Mucosa of descending colon (tissue), 3 donors: Measurements from ENCODE around the gene KIF27. TPM values are rescaled to one million over a fixed set of nuclear protein-coding genes. Genes with fewer than 3 reads are reported as not detected.
"Not testable (repeated sequence)": the region's sequence is repeated elsewhere in the genome, so short reads cannot be mapped to it uniquely, and the experiment has no call there.

Experiments used
- ATAC-seq: fragments of 200-7000 bp; cut with Tn5 transposase; one replicate; pipeline ENCODE4 v1.9.1; 2020; ENCODE audit warnings: mild to moderate bottlenecking, moderate library complexity
- DNase-seq, 3 donors: peaks; one replicate each; pipeline ENCODE4 v3.0.0-alpha.2; 2020
- H3K36me3 ChIP-seq: fragments of 200-600 bp; one replicate; pipeline ENCODE4 v1.8.0; 2021; ENCODE audit warnings: low read depth, mild to moderate bottlenecking
- H3K4me1 ChIP-seq: fragments of 200-600 bp; one replicate; pipeline ENCODE4 v1.8.0; 2021; ENCODE audit warnings: low read depth, mild to moderate bottlenecking
- H3K4me3 ChIP-seq: fragments of 200-600 bp; one replicate; pipeline ENCODE4 v1.8.0; 2021; ENCODE audit warnings: mild to moderate bottlenecking
- H3K9me3 ChIP-seq: fragments of 200-600 bp; one replicate; pipeline ENCODE4 v1.8.0; 2021; ENCODE audit warnings: mild to moderate bottlenecking
- CTCF ChIP-seq: fragments of 200-600 bp; IDR thresholded peaks from one replicate; pipeline ENCODE4 v1.8.0; 2022; ENCODE audit warnings: antibody characterized with exemption, mild to moderate bottlenecking
- intact Hi-C, 2 donors: fragments of 100-400 bp; cut with DNase I in 1 of 2; cut with micrococcal nuclease in 1 of 2; formaldehyde crosslinking; loops; one replicate each; pipeline versions ENCODE4 v1.11.0 to v1.11.1; 2022; cut with DNase I, micrococcal nuclease
- total RNA-seq, 3 donors: library from RNA; stranded (reverse); fragmentation: NEBNext Ultra II Directional in 2 of 3; extraction: Animal tissue kit (Norgen Biotek cat#: 25700) in 2 of 3; gene quantifications; one replicate each; pipeline versions ENCODE4 v1.2.1 to v1.2.4, GENCODE V29; 2021 to 2023
- donor health status: DM: no; HTN: no; CAD: no; lungs with moderate emphysema.
- donor health status: DM: no; HTN: no; CAD: no.
- donor health status: DM: no; HTN: yes; CAD: no.

The KIF27 gene
- total RNA-seq, 3 donors from 2014 or later, result 3.9 to 8.2 (median 4.7) TPM

- peak; percentile 79 to 90 (median 89) for DNase-seq
- H3K4me3 ChIP-seq, result peak within 1 kb of the TSS; percentile 61
- H3K9me3 ChIP-seq, H3K4me1 ChIP-seq, intact Hi-C loops, H3K36me3 ChIP-seq: not testable (repeated sequence)
- ATAC-seq, result peak; percentile 96
- peak; percentile 17 for TF ChIP-seq CTCF
These were observed 103.6 kb downstream of the KIF27 start, which contains the start of gene GKAP1 for GRCh38 chr9:83817356-83818278. Gene GKAP1 (minus strand): TSS chr9:83817769. CDS start chr9:83806517, 11,252 bp downstream.

- H3K4me1 ChIP-seq, H3K36me3 ChIP-seq, ATAC-seq, intact Hi-C loops, H3K9me3 ChIP-seq: not testable (repeated sequence)
- DNase-seq, result peak in 1 of 3 donors; percentile 42
- peak overlapping the region; percentile 61 for H3K4me3 ChIP-seq
These were observed 104.2 kb downstream of the KIF27 start for GRCh38 chr9:83817011-83817355.

GRCh38 chr9:83815120-83815519 lies 106.1 kb downstream of the KIF27 start:
- intact Hi-C loops, H3K4me3 ChIP-seq, DNase-seq, ATAC-seq, H3K9me3 ChIP-seq, H3K36me3 ChIP-seq, H3K4me1 ChIP-seq: not testable (repeated sequence)

- DNase-seq, H3K9me3 ChIP-seq, intact Hi-C loops, H3K36me3 ChIP-seq, H3K4me1 ChIP-seq, H3K4me3 ChIP-seq, ATAC-seq: not testable (repeated sequence)
These were observed 112.0 kb downstream of the KIF27 start for GRCh38 chr9:83809213-83809612.

GRCh38 chr9:83804454-83804853 lies 116.8 kb downstream of the KIF27 start:
- DNase-seq, H3K9me3 ChIP-seq, intact Hi-C loops, H3K4me3 ChIP-seq, H3K36me3 ChIP-seq, H3K4me1 ChIP-seq, ATAC-seq: not testable (repeated sequence)

- H3K4me1 ChIP-seq, H3K9me3 ChIP-seq, ATAC-seq, H3K4me3 ChIP-seq, intact Hi-C loops, DNase-seq, H3K36me3 ChIP-seq: not testable (repeated sequence)
These were observed 117.3 kb downstream of the KIF27 start for GRCh38 chr9:83803941-83804340.

GRCh38 chr9:83800236-83801033 lies 120.8 kb downstream of the KIF27 start:
- Histone ChIP-seq H3K4me3 (no peak overlapping the region), H3K4me1 (no peaks in the 10 kb centered on the region), H3K36me3 (no peaks in the 10 kb centered on the region), H3K9me3 (no peaks in the 10 kb centered on the region)
- ATAC-seq, result no peak
- no peak for TF ChIP-seq CTCF
- intact Hi-C loops, result no loop called here
- DNase-seq, result no peak

GRCh38 chr9:83794051-83794450 lies 127.2 kb downstream of the KIF27 start:
- no peak for TF ChIP-seq CTCF
- no peak for ATAC-seq

More at GRCh38 chr9:83794051-83794450, 127.2 kb downstream of the KIF27 start:
- Histone ChIP-seq H3K4me1 (no peaks in the 10 kb centered on the region), H3K36me3 (no peaks in the 10 kb centered on the region), H3K9me3 (no peaks in the 10 kb centered on the region), H3K4me3 (no peak overlapping the region)
- intact Hi-C loops, result no loop called here
- no peak for DNase-seq
